H1 (cell line): ENCODE data around the gene VWA3B.

Experiments
- BRCA1 ChIP-seq: IDR thresholded peaks from 2 replicates; pipeline ENCODE4 v1.6.1; 2012; ENCODE audit warnings: low read depth, low read length, improper control_type of control experiment
- CBX5 ChIP-seq: fragments of 300-800, 300-1000 bp; sonication (generic); IDR thresholded peaks from 2 replicates; pipeline ENCODE4 v1.7.1; 2016; ENCODE audit warnings: antibody characterized with exemption, low read length, low read depth
- CBX8 ChIP-seq: fragments of 300-800, 300-1000 bp; sonication (generic); IDR thresholded peaks from 2 replicates; pipeline ENCODE4 v1.7.1; 2016; ENCODE audit warnings: low read depth, low read length, borderline replicate concordance
- CHD2 ChIP-seq: IDR thresholded peaks from 2 replicates; pipeline ENCODE4 v1.6.1; 2012; ENCODE audit warnings: low read length, improper control_type of control experiment
- CREB1 ChIP-seq: IDR thresholded peaks from 2 replicates; pipeline ENCODE4 v1.6.1; 2012; ENCODE audit warnings: inconsistent platforms
- EGR1 ChIP-seq: IDR thresholded peaks from 2 replicates; pipeline ENCODE4 v1.6.1; 2011; ENCODE audit warnings: low read depth, low read length, borderline replicate concordance
- EP300 ChIP-seq, 2 experiments: IDR thresholded peaks; 1 replicate in 1 of 2; 2 replicates in 1 of 2; pipeline ENCODE4 v1.6.1; 2011 to 2012; ENCODE audit warnings: low read depth in 2 of 2, low read length in 2 of 2, mild to moderate bottlenecking in 2 of 2, borderline replicate concordance in 1 of 2, inconsistent platforms in 1 of 2, moderate library complexity in 1 of 2
- POLR2A ChIP-seq, 2 experiments: IDR thresholded peaks; 1 replicate in 1 of 2; 2 replicates in 1 of 2; pipeline ENCODE4 v1.6.1; 2011; ENCODE audit warnings: low read depth in 2 of 2, low read length in 2 of 2, mild to moderate bottlenecking in 2 of 2; ENCODE audit errors: control extremely low read depth in 1 of 2
- YY1 ChIP-seq: IDR thresholded peaks from 2 replicates; pipeline ENCODE4 v1.6.1; 2011; ENCODE audit warnings: low read depth, mild to moderate bottlenecking, low read length
- ZNF274 ChIP-seq: IDR thresholded peaks from 2 replicates; pipeline ENCODE4 v1.7.0; 2012; ENCODE audit warnings: low read length, borderline replicate concordance; ENCODE audit errors: extremely low read depth
- TF ChIP-seq, protein P1 (sequence below), 3 experiments: IDR thresholded peaks; 1 replicate in 2 of 3; 2 replicates in 1 of 3; pipeline versions ENCODE4 v1.5.1 to v1.6.1; 2011; ENCODE audit warnings: low read length in 3 of 3, mild to moderate bottlenecking in 3 of 3, inconsistent platforms in 2 of 3, low read depth in 1 of 3, moderate library complexity in 1 of 3; ENCODE audit not compliant: insufficient read depth in 1 of 3; ENCODE audit errors: control extremely low read depth in 1 of 3

DNA sequence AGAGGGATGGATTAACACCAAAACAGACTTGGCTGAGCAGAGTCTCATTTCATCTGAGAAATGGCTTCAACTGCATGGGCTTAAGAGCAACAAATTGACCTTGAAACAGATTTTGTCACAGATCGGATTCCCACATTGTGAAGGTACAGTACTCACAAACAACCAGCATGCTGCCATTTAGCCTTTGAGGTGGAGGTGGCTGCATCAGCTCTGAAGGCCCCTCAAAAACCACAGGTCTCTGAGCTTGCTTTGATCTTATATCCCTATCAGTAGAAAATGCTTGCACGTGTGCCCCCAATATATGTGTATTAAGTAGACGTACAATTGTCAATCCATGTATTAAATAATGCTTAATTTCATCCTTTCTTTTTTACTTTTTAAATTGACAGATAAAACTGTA, 6.2 kb downstream of the VWA3B start:
- TF ChIP-seq ZNF274: no peak
- TF ChIP-seq BRCA1: no peak
- TF ChIP-seq CBX5: no peak
- TF ChIP-seq CHD2: no peak
- TF ChIP-seq, protein P1, sequence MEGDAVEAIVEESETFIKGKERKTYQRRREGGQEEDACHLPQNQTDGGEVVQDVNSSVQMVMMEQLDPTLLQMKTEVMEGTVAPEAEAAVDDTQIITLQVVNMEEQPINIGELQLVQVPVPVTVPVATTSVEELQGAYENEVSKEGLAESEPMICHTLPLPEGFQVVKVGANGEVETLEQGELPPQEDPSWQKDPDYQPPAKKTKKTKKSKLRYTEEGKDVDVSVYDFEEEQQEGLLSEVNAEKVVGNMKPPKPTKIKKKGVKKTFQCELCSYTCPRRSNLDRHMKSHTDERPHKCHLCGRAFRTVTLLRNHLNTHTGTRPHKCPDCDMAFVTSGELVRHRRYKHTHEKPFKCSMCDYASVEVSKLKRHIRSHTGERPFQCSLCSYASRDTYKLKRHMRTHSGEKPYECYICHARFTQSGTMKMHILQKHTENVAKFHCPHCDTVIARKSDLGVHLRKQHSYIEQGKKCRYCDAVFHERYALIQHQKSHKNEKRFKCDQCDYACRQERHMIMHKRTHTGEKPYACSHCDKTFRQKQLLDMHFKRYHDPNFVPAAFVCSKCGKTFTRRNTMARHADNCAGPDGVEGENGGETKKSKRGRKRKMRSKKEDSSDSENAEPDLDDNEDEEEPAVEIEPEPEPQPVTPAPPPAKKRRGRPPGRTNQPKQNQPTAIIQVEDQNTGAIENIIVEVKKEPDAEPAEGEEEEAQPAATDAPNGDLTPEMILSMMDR (IDR thresholded peaks at IDR 0.05; ENCODE audit: control extremely low read depth in 1 of 3, insufficient read depth in 1 of 3, low read depth in 1 of 3, low read length in 3 of 3): no peak
- TF ChIP-seq CREB1: no peak
- no peak for TF ChIP-seq CBX8
- no peak for TF ChIP-seq POLR2A (IDR thresholded peaks at IDR 0.05; ENCODE audit: control extremely low read depth in 1 of 2, low read depth in 2 of 2, low read length in 2 of 2)
- TF ChIP-seq YY1: no peak
- TF ChIP-seq EP300 (IDR thresholded peaks at IDR 0.05; ENCODE audit: borderline replicate concordance in 1 of 2, low read depth in 2 of 2, low read length in 2 of 2): no peak
- TF ChIP-seq EGR1: no peak
